K562 (cell line): Measurements from ENCODE around the gene CTPS2. TPM values are rescaled to one million over a fixed set of nuclear protein-coding genes. Genes with fewer than 3 reads are reported as not detected.

Source experiments
- ATAC-seq: fragments of 200-7000 bp; cut with Tn5 transposase; 3 replicates; pipeline ENCODE4 v1.9.1; 2020; ENCODE audit warnings: moderate library complexity
- BruUV-seq: library from RNA; stranded (reverse); fragments of 400-500 nt; replicated peaks from 2 replicates; lab custom pipeline; 2021; lab: Mats Ljungman, UMichigan
- CTCF ChIA-PET: fragments of 300-600 bp; formaldehyde crosslinking; extraction: SDS; loops from one replicate; lab custom pipeline; 2021; ENCODE audit warnings: low intra/inter-chr PET ratio; lab: Yijun Ruan, JAX
- POLR2A ChIA-PET: fragments of 300-600, 350-650 bp; sonication (Branson Sonifier 250); formaldehyde crosslinking; extraction: SDS; loops from one replicate; lab custom pipeline; 2021; ENCODE audit warnings: antibody characterized with exemption, inconsistent platforms; lab: Yijun Ruan, JAX
- DNase-seq, 4 experiments: peaks; one replicate each; pipeline versions ENCODE4 v3.0.0 to v3.0.0-alpha.2; 2011 to 2018; ENCODE audit warnings: low spot score in 3 of 4, mixed read lengths in 3 of 4; ENCODE audit errors: extremely low read depth in 1 of 4
- FAIRE-seq: peaks from 2 replicates; lab custom pipeline; 2011; peaks lifted over from hg19 to GRCh38; lab: Jason Lieb, UNC
- H2AFZ ChIP-seq: 2 replicates; pipeline ENCODE4 v1.6.0; 2011; ENCODE audit warnings: low read depth, low read length, control low read depth, inconsistent platforms
- H3K27ac ChIP-seq: fragments of 200-600 bp; 3 replicates; pipeline ENCODE4 v1.8.0; 2011; ENCODE audit warnings: low read depth, mild to moderate bottlenecking, control low read depth, inconsistent platforms, low read length, moderate library complexity, mixed read lengths; ENCODE audit errors: extremely low read depth
- H3K27me3 ChIP-seq, 2 experiments: fragments of 300-600 bp in 1 of 2; 2 replicates in 1 of 2; 3 replicates in 1 of 2; pipeline versions ENCODE4 v1.6.0 to v1.8.0; 2011; ENCODE audit warnings: inconsistent platforms in 2 of 2, low read length in 2 of 2, mild to moderate bottlenecking in 1 of 2, mixed read lengths in 1 of 2, moderate library complexity in 1 of 2; ENCODE audit not compliant: control insufficient read depth in 2 of 2, insufficient read depth in 2 of 2
- H3K36me3 ChIP-seq: fragments of 300-600 bp; 3 replicates; pipeline ENCODE4 v1.8.0; 2011; ENCODE audit warnings: mild to moderate bottlenecking, low read length, inconsistent platforms; ENCODE audit not compliant: control insufficient read depth, insufficient read depth
- H3K4me1 ChIP-seq, 2 experiments: fragments of 200-600 bp in 1 of 2; replicated peaks in 1 of 2; 2 replicates in 1 of 2; 3 replicates in 1 of 2; pipeline versions ENCODE4 v1.5.1 to v1.8.0; 2011; ENCODE audit warnings: inconsistent platforms in 2 of 2, low read length in 2 of 2, mild to moderate bottlenecking in 1 of 2, mixed read lengths in 1 of 2, moderate library complexity in 1 of 2; ENCODE audit not compliant: control insufficient read depth in 2 of 2, insufficient read depth in 2 of 2
- H3K4me2 ChIP-seq: 2 replicates; pipeline ENCODE4 v1.6.1; 2011; ENCODE audit warnings: low read length, control low read depth, inconsistent platforms, mixed read lengths; ENCODE audit not compliant: insufficient read depth
- H3K4me3 ChIP-seq: fragments of 200-600 bp; sonication (generic), shearing (Covaris generic); 2 replicates; pipeline ENCODE4 v1.5.1; 2016; ENCODE audit warnings: control low read depth, inconsistent platforms
- H3K79me2 ChIP-seq: fragments of 200-600 bp; 3 replicates; pipeline ENCODE4 v1.8.0; 2011; ENCODE audit warnings: low read length, inconsistent platforms; ENCODE audit not compliant: control insufficient read depth, insufficient read depth
- H3K9ac ChIP-seq, 2 experiments: 2 replicates each; pipeline versions ENCODE4 v1.6.0 to v1.6.1; 2011; ENCODE audit warnings: low read depth in 2 of 2, low read length in 2 of 2, control low read depth in 1 of 2, inconsistent platforms in 1 of 2, mild to moderate bottlenecking in 1 of 2, mixed read lengths in 1 of 2; ENCODE audit not compliant: insufficient read depth in 1 of 2
- H3K9me1 ChIP-seq: one replicate; pipeline ENCODE4 v1.6.0; 2011; ENCODE audit warnings: inconsistent platforms, mild to moderate bottlenecking, low read length, moderate library complexity; ENCODE audit not compliant: control insufficient read depth, insufficient read depth
- H3K9me3 ChIP-seq: replicated peaks from 2 replicates; pipeline ENCODE4 v1.5.1; 2011; ENCODE audit warnings: low read depth, low read length, inconsistent platforms; ENCODE audit not compliant: control insufficient read depth, insufficient read depth
- H4K20me1 ChIP-seq: replicated peaks from 2 replicates; pipeline ENCODE4 v1.6.1; 2011; ENCODE audit warnings: low read length, inconsistent platforms, mixed read lengths; ENCODE audit not compliant: control insufficient read depth, insufficient read depth
- ARNT ChIP-seq, 2 experiments: fragments of 450-650 bp; IDR thresholded peaks; 2 replicates each; pipeline ENCODE4 v1.6.1; 2016; ENCODE audit warnings: mild to moderate bottlenecking in 1 of 2
- BMI1 ChIP-seq: fragments of 150-350 bp; IDR thresholded peaks from 2 replicates; pipeline ENCODE4 v1.6.1; 2014; ENCODE audit warnings: low read length
- ELF1 ChIP-seq: fragments of 200-800 bp; sonication (Bioruptor generic); IDR thresholded peaks from 2 replicates; pipeline ENCODE4 v1.6.1; 2016; ENCODE audit warnings: missing genetic modification characterization, missing compliant biosample characterization
- KAT8 ChIP-seq: fragments of 450-650 bp; IDR thresholded peaks from 2 replicates; pipeline ENCODE4 v1.6.1; 2016; ENCODE audit warnings: low read depth, mild to moderate bottlenecking
- MEIS2 ChIP-seq: fragments of 450-650 bp; IDR thresholded peaks from 2 replicates; pipeline ENCODE4 v1.6.1; 2014; ENCODE audit warnings: mild to moderate bottlenecking; ENCODE audit not compliant: partially characterized antibody
- PKNOX1 ChIP-seq: fragments of 450-650 bp; IDR thresholded peaks from 2 replicates; pipeline ENCODE4 v1.6.1; 2016
- ZNF224 ChIP-seq: sonication (generic); formaldehyde crosslinking; IDR thresholded peaks from 2 replicates; pipeline ENCODE4 v1.8.0; 2022; ENCODE audit warnings: mild to moderate bottlenecking, missing genetic modification reagents
- WGBS: fragments of 100-300 bp; shearing (Covaris generic); methylation state at CpG from one replicate; pipeline ENCODE4 v1.1.6; 2016; ENCODE audit warnings: low coverage, mixed read lengths; ENCODE audit not compliant: insufficient coverage; ENCODE audit errors: missing lambda C conversion rate; 5-methylcytosine and 5-hydroxymethylcytosine counted together
- in situ Hi-C: fragments of 300-500 bp; cut with MboI; formaldehyde crosslinking; loops from 4 replicates; pipeline ENCODE4 v1.15.0; 2018; ENCODE audit warnings: inconsistent platforms, mixed read lengths
- intact Hi-C: fragments of 100-400 bp; cut with micrococcal nuclease; formaldehyde crosslinking; loops from 2 replicates; pipeline ENCODE4 v1.14.2; 2022
- polyA plus RNA-seq, 8 experiments: library from polyadenylated mRNA; depleted of rRNA in 4 of 8; stranded (reverse) in 5 of 8; unstranded in 3 of 8; fragments of >200 nt; fragmentation: Nextera tagmentation in 2 of 8; fragmentation: Illumina TruSeq in 1 of 8; extraction: Ambion mirVana in 2 of 8; extraction: Trizol in 1 of 8; gene quantifications; 2 replicates each; pipeline versions ENCODE4 v1.2.1 to v1.2.3, GENCODE V29; 2011 to 2014; ENCODE audit warnings: inconsistent platforms in 1 of 8, missing spikeins in 1 of 8
- total RNA-seq, 7 experiments: library from RNA; depleted of rRNA in 6 of 7; stranded (reverse); fragments of >200 nt in 6 of 7; fragmentation: Illumina TruSeq in 2 of 7; extraction: Trizol in 2 of 7; gene quantifications; 2 replicates each; pipeline versions ENCODE4 v1.2.1 to v1.2.3, GENCODE V29; 2011 to 2021; ENCODE audit warnings: low replicate concordance in 1 of 7
- TF ChIP-seq, protein P1 (sequence below): sonication (generic); IDR thresholded peaks from 2 replicates; pipeline ENCODE4 v1.6.1; 2016
- TF ChIP-seq, protein P2 (sequence below), 2 experiments: IDR thresholded peaks in 1 of 2; conservative IDR thresholded peaks in 1 of 2; 2 replicates each; pipeline ENCODE4 v1.6.1; 2016; ENCODE audit warnings: low read depth in 2 of 2, mild to moderate bottlenecking in 1 of 2, missing compliant biosample characterization in 1 of 2, missing genetic modification characterization in 1 of 2, moderate library complexity in 1 of 2

CTPS2 gene
- total and polyA plus RNA-seq, 9 of the 15 experiments (the other 6 are each of a cell fraction or from before 2014, with no cell fraction given): 5.4 to 19.5 (median 14.1) TPM

GRCh38 chrX:16722481-16722880 is 10.0 kb upstream of the CTPS2 start:
- in situ Hi-C loops: no loop called here
- peak in 1 of 4 experiments; percentile 26 for DNase-seq
- POLR2A ChIA-PET: interaction anchor here (0.6 kb wide), 1 partner anchor 46 kb away, joined by 3 read pairs; no protein-coding TSS in a partner anchor
- Histone ChIP-seq H3K9me1 (no peaks in the 10 kb centered on the region), H3K27me3 (no peaks in the 10 kb centered on the region)
- TF ChIP-seq, protein P1, sequence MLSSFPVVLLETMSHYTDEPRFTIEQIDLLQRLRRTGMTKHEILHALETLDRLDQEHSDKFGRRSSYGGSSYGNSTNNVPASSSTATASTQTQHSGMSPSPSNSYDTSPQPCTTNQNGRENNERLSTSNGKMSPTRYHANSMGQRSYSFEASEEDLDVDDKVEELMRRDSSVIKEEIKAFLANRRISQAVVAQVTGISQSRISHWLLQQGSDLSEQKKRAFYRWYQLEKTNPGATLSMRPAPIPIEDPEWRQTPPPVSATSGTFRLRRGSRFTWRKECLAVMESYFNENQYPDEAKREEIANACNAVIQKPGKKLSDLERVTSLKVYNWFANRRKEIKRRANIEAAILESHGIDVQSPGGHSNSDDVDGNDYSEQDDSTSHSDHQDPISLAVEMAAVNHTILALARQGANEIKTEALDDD: peak; percentile 34; the same call in 1 of the 2 replicates
- TF ChIP-seq ARNT (IDR thresholded peaks at IDR 0.05) (no peak), ELF1 (tag) (0 out of 2 replicates have a peak, but pooled peaks have one; percentile 14), ZNF224 (CRISPR knock-in tag) (no peak), KAT8 (no peak), MEIS2 (peak; percentile 21), BMI1 (no peak), PKNOX1 (peak; percentile 19; the same call in 1 of the 2 replicates)
- TF ChIP-seq, protein P2, sequence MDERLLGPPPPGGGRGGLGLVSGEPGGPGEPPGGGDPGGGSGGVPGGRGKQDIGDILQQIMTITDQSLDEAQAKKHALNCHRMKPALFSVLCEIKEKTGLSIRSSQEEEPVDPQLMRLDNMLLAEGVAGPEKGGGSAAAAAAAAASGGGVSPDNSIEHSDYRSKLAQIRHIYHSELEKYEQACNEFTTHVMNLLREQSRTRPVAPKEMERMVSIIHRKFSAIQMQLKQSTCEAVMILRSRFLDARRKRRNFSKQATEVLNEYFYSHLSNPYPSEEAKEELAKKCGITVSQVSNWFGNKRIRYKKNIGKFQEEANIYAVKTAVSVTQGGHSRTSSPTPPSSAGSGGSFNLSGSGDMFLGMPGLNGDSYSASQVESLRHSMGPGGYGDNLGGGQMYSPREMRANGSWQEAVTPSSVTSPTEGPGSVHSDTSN (CRISPR knock-in tag; IDR thresholded peaks at IDR 0.05; ENCODE audit: low read depth): no peak
- TF ChIP-seq, protein P2 (tag; conservative IDR thresholded peaks at IDR 0.05; ENCODE audit: low read depth): peak; percentile 39; the same call in 1 of the 2 replicates
- TF ChIP-seq, all 486 proteins: peak for 5
- H4K20me1 ChIP-seq: no peaks in the 10 kb centered on the region; the same call in 1 of the 2 replicates
- intact Hi-C loops: no loop called here
- H3K36me3 ChIP-seq: peaks cover 14% of the 10 kb centered on the region; the same call in 2 of the 3 replicates
- peaks cover 7 to 11% of the 10 kb centered on the region in 2 experiments; a peak in 3 of 5 replicates for H3K4me1 ChIP-seq
- H3K4me3 ChIP-seq: no peak overlapping the region
- H2AFZ ChIP-seq: no peak overlapping the region
- WGBS: 20% methylated on average over 2 of the region's 4 CpGs
- CTCF ChIA-PET: no interaction called here
- no peak for FAIRE-seq
- no peak overlapping the region; the same call in 1 of the 2 replicates for H3K4me2 ChIP-seq
- peaks cover 76% of the 10 kb centered on the region for H3K79me2 ChIP-seq
- peak overlapping the region; percentile 39; the same call in 1 of the 3 replicates for H3K27ac ChIP-seq
- no peak for ATAC-seq
- no peak overlapping the region for H3K9ac ChIP-seq
- H3K9me3 ChIP-seq: no peaks in the 10 kb centered on the region
- no TSS peak for BruUV-seq
